Stomach smooth muscle (tissue), 2 donors: ENCODE results near the gene TMEM101.
"Not testable (repeated sequence)": the region's sequence is repeated elsewhere in the genome, so short reads cannot be mapped to it uniquely, and the experiment has no call there.

Source experiments
- H3K27ac ChIP-seq: one replicate; pipeline ENCODE4 v1.7.0; 2013; ENCODE audit warnings: mild to moderate bottlenecking, low read length, inconsistent platforms
- H3K27me3 ChIP-seq, 2 donors: one replicate each; pipeline ENCODE4 v1.7.0; 2013; ENCODE audit warnings: low read length in 2 of 2; ENCODE audit not compliant: insufficient read depth in 2 of 2, control insufficient read depth in 1 of 2
- H3K36me3 ChIP-seq, 2 donors: one replicate each; pipeline ENCODE4 v1.7.0; 2013; ENCODE audit warnings: low read length in 2 of 2; ENCODE audit not compliant: control insufficient read depth in 2 of 2, insufficient read depth in 2 of 2
- H3K4me1 ChIP-seq: one replicate; pipeline ENCODE4 v1.7.0; 2013; ENCODE audit warnings: low read length; ENCODE audit not compliant: control insufficient read depth, insufficient read depth
- H3K4me3 ChIP-seq, 2 donors: one replicate each; pipeline ENCODE4 v1.7.0; 2013; ENCODE audit warnings: low read length in 2 of 2
- H3K9ac ChIP-seq, 2 donors: one replicate each; pipeline ENCODE4 v1.7.0; 2013; ENCODE audit warnings: low read length in 2 of 2, mild to moderate bottlenecking in 1 of 2
- H3K9me3 ChIP-seq, 2 donors: one replicate each; pipeline ENCODE4 v1.7.0; 2013; ENCODE audit warnings: low read length in 2 of 2; ENCODE audit not compliant: control insufficient read depth in 2 of 2
- donor health status: healthy.
- donor health status: Pancreatic carcinoma.

Gene TMEM101

GRCh38 chr17:43972444-43973212 is 42.1 kb downstream of the TMEM101 start:
- H3K27me3 ChIP-seq = peaks cover 4 to 14% of the 10 kb centered on the region in 2 donors
- H3K4me1 ChIP-seq, H3K9ac ChIP-seq, H3K4me3 ChIP-seq, H3K9me3 ChIP-seq, H3K36me3 ChIP-seq, H3K27ac ChIP-seq: not testable (repeated sequence)

- H3K27me3 ChIP-seq, H3K4me1 ChIP-seq, H3K27ac ChIP-seq, H3K36me3 ChIP-seq, H3K9ac ChIP-seq, H3K9me3 ChIP-seq, H3K4me3 ChIP-seq: not testable (repeated sequence)
These were observed 43.3 kb downstream of the TMEM101 start for GRCh38 chr17:43971436-43971835.

- no peaks in the 10 kb centered on the region for H3K36me3 ChIP-seq
- H3K4me3 ChIP-seq = no peak overlapping the region
- no peak overlapping the region for H3K9ac ChIP-seq
- no peaks in the 10 kb centered on the region for H3K4me1 ChIP-seq
- H3K9me3 ChIP-seq = no peaks in the 10 kb centered on the region
- no peak overlapping the region for H3K27ac ChIP-seq
- H3K27me3 ChIP-seq = peaks cover 6 to 10% of the 10 kb centered on the region in 2 donors
These were observed 44.4 kb downstream of the TMEM101 start for GRCh38 chr17:43970366-43970765.

- Histone ChIP-seq H3K27ac (no peak overlapping the region), H3K4me3 (peak overlapping the region in 1 of 2 donors; percentile 40), H3K36me3 (no peaks in the 10 kb centered on the region), H3K27me3 (peaks cover 3% of the 10 kb centered on the region in 2 donors), H3K9me3 (no peaks in the 10 kb centered on the region), H3K9ac (no peak overlapping the region), H3K4me1 (no peaks in the 10 kb centered on the region)
These were observed 47.4 kb downstream of the TMEM101 start for GRCh38 chr17:43967251-43967875.

GRCh38 chr17:43966276-43966675 is 48.5 kb downstream of the TMEM101 start:
- H3K4me1 ChIP-seq = no peaks in the 10 kb centered on the region
- H3K4me3 ChIP-seq = no peak overlapping the region

GRCh38 chr17:43962479-43962878 is 52.3 kb downstream of the TMEM101 start:
- H3K36me3 ChIP-seq = no peaks in the 10 kb centered on the region
- no peak overlapping the region for H3K27ac ChIP-seq
- H3K4me3 ChIP-seq = no peak overlapping the region
- H3K9me3 ChIP-seq = no peaks in the 10 kb centered on the region
- H3K27me3 ChIP-seq = peaks cover 4 to 5% of the 10 kb centered on the region in 2 donors
- no peak overlapping the region for H3K9ac ChIP-seq
- no peaks in the 10 kb centered on the region for H3K4me1 ChIP-seq

More at GRCh38 chr17:43966276-43966675, 48.5 kb downstream of the TMEM101 start:
- H3K9me3 ChIP-seq = no peaks in the 10 kb centered on the region
- no peak overlapping the region for H3K27ac ChIP-seq
- no peaks in the 10 kb centered on the region for H3K36me3 ChIP-seq
- peaks cover 3 to 5% of the 10 kb centered on the region in 2 donors for H3K27me3 ChIP-seq
- H3K9ac ChIP-seq = no peak overlapping the region

- Histone ChIP-seq H3K36me3 (no peaks in the 10 kb centered on the region), H3K4me1 (no peaks in the 10 kb centered on the region), H3K27me3 (peaks cover 4 to 5% of the 10 kb centered on the region in 2 donors), H3K9me3 (no peaks in the 10 kb centered on the region), H3K9ac (no peak overlapping the region), H3K27ac (no peak overlapping the region), H3K4me3 (no peak overlapping the region)
These were observed 52.8 kb downstream of the TMEM101 start for GRCh38 chr17:43961954-43962353.

GRCh38 chr17:43961292-43961691 is 53.5 kb downstream of the TMEM101 start:
- H3K27ac ChIP-seq, H3K9ac ChIP-seq: not testable (repeated sequence)

More at GRCh38 chr17:43961292-43961691, 53.5 kb downstream of the TMEM101 start:
- not testable (repeated sequence) for H3K9me3 ChIP-seq, H3K4me1 ChIP-seq, H3K4me3 ChIP-seq, H3K36me3 ChIP-seq, H3K27me3 ChIP-seq
